ENCODE data around the gene RIMS4.
"Not testable (repeated sequence)": the region's sequence is repeated elsewhere in the genome, so short reads cannot be mapped to it uniquely, and the experiment has no call there.

The RIMS4 gene

GRCh38 chr20:44792796-44793195 is 17.6 kb downstream of the RIMS4 start:
- no peak for DNase-seq

GRCh38 chr20:44790638-44791393 is 19.5 kb downstream of the RIMS4 start:
- DNase-seq = no peak

- DNase-seq = no peak
Observed at GRCh38 chr20:44788706-44789456, 21.5 kb downstream of the RIMS4 start.

DNA sequence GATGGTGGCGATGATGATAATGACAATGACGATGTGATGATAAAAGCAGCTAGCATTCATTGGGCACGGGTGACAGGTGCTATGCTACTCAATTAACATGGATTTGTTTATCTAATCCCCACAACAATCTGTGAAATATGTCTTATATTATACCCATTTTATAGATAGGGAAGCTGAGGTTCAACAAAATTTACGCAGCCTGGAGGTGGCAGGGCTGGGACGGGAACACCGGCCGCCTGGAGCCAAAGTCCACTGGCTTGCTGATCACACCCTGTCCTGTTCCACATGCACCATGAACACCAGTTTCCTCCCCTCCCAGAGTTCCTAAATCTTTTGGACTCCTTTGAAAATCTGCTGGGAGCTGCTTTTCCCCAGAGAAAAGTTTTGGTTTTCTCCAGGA is 23.0 kb downstream of the RIMS4 start:
- no peak for DNase-seq

DNA sequence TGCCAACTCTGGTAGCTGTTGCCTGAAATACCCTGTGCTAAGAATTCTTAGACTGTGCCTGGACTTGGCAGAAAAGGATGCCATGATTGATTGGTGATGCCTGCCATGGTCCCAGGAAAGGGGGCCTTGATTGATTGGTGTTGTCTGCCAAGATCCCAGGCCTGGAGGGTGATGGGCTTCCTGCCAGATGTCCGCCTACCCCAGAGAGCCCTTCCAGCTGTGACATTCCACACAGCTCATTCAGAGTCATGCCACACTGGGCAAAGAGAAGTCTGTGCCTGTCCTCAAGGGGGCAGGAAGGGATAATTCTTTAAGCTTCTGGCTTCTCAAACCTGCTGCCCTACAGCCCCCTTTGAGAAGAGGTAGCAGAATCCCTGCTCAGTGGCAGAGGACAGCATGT is 24.6 kb downstream of the RIMS4 start:
- no peak for DNase-seq

DNA sequence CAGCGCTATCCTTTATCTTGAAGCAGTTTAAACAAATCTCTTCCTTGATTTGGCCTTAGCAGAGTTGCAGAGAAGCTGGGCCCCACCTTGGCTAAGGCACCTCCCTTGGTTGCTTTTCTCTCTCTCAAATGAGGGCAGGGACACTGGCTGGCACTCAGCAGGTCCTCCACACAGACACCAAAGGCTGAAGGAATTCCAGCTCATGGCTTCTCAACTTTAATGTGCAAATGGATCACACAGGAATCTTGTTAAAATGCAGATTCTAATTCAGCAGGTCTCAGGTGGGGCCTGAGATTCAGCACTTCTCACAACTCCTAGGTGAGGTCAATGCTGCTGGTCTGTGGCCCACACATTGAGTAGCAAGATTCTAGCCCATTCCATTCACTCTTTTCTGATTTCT is 25.7 kb downstream of the RIMS4 start:
- DNase-seq = no peak

DNA sequence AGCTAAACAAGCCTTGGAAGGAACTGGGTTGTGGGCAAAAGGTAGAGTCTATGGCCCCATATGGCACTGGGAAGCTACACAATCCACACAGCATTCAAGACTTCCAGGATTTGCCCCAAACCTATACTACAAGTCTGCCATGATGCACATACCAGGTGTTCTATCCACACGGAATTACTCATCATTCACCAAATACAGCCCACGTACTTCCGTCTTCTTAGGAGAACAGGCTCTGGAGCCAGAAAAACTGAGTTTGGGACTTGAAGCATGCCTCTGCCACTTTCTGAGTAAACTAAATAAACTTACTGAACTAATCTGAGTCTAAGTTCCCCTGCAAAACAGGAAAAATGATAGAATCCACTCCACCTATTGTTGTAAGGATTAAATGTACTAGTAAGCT is 28.6 kb downstream of the RIMS4 start:
- DNase-seq = no peak

DNA sequence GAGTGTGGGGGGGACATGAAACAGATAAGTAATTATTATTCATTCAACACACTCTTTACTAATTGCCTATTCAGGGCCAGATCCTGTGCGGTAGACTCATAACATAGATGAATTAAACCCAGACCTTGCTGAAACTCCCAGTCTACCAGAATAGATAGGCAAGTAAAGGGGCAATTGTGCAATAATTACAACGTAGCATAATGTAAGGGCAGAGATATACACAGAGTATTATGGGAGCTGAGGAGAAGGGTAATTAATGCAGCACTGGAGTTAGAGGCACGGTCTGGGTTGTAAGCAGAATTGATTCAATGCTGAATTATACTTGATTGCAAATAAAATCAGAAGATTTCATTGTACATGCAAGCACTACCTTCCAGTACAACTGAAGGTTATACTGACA is 29.2 kb downstream of the RIMS4 start:
- DNase-seq = no peak

- no peak for DNase-seq
Observed at GRCh38 chr20:44780226-44780625, 30.1 kb downstream of the RIMS4 start.

DNA sequence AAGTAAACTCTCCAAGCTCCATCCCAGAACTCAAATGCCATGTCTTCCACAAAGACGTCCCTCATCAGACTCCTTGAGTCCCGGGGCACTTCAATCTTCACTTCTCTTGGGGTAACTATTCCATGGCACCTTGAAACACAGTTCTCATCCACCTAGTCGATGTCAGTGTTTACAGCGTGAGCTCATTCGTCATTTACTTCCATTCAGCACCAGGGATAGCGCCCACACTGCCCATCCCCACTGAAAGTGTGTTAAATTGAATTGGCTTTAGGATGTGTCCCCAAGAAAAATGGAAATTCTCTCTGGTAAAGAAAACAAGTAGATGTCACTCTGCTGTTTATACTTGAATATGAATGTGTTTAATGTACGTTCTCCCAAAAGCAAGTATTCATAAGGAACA is 33.4 kb downstream of the RIMS4 start:
- no peak for DNase-seq

GRCh38 chr20:44773070-44773829 is 37.1 kb downstream of the RIMS4 start:
- no peak for DNase-seq

DNA sequence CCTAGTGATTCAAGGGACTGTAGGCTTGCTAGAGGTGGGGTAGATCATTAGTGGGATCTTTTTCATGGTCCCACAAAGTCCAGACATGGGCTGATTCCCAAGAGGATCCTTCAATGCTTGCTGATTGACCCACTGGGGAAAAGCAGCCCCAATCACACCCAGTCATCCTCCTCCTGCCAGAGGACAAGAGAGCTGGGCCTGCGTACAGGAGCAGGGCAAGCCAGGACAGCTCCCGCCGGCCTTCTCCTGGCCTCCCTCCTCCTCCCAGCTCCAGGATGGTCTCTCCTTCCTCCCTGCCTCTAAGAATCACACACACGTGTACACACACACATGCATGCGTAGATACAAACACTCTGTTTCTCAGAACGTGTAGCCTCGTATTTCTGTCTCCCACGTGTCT is 37.7 kb downstream of the RIMS4 start:
- DNase-seq = no peak

- DNase-seq = no peak
Observed at GRCh38 chr20:44771172-44771535, 39.2 kb downstream of the RIMS4 start.

- no peak for DNase-seq
Observed at GRCh38 chr20:44770484-44771171, 39.7 kb downstream of the RIMS4 start.

DNA sequence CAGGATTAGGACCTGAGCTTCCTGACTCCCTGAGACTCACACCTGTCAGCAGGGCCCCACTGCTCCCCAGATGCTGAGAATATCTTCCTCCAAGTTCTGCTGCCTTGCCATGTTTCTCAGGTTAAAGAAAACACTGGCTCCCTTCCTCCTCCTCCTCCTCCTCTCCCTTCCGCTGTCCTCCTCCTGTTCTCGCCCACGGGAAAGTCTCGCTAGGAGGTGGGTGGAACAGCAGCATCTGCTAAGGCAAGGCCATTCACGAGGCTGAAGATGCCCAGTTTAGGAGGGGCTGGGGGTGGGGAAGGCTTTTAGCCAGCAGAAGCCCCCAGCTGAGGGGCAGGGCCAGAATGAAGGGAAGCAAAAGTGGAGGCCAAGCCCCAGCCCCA is 40.9 kb downstream of the RIMS4 start:
- DNase-seq = no peak

GRCh38 chr20:44768854-44769480 is 41.4 kb downstream of the RIMS4 start:
- no peak for DNase-seq

DNA sequence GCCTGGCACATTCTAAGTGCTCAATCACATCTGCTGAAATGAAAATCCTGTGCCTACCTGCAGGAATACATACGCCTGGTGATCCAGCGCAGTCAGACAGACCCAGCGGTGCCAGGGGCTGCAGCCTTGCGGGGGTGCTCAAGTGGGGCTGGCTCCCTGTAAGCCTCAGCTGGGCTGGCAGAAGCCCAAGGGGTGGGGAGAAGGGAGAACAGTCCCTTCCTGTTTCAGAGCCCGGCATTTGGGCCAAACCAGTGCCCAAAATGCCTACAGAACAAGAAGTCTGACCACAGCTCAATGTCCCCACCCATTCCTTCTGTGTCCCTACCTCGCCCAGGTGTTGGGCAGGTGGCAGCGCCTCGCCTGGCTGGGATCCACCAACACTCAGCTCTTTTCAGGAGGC is 42.1 kb downstream of the RIMS4 start:
- DNase-seq = no peak

GRCh38 chr20:44765701-44766347 is 44.5 kb downstream of the RIMS4 start:
- DNase-seq = no peak

DNA sequence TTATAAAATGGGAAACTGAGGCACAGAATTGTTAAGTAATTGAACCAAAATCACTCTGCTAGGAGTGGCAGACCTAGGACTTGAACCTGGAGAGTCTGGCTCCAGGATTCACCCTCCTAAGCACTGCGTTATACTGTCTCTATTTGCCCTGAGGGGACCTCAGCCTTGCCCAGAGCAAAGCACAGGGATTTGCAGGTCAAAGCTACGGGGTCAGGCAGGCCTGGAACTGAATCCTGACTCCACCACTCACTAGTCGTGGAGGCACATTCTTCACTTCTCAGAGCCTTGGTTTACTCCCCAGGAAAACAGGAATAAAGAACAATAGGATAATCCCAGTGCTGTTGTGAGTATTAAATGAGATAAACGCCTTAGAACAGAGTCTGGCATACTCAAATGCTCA is 45.3 kb downstream of the RIMS4 start:
- no peak for DNase-seq

- not testable (repeated sequence) for DNase-seq
Observed at GRCh38 chr20:44763798-44764197, 46.5 kb downstream of the RIMS4 start.

- no peak for DNase-seq
Observed at GRCh38 chr20:44762466-44763140, 47.7 kb downstream of the RIMS4 start.

DNA sequence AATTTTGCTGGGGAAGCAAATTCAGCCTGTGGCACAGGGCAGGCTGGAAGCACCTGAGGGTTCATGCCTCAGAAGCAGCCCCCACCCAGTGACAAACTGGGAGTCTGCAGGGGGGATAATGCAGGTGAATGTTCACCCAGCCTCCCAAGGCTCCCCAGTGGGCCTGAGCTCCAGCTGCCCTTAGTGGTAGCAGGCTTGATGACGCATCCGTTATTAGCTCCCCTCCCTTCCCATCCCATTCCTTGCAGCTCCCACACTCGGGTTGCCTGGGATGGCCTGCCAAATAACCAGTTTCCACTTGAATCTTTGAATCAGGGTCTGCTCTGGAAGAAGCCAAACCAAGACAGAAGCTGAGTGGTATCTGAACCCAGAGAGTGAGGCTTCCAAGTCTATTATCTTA is 48.9 kb downstream of the RIMS4 start:
- DNase-seq = no peak
